HG03108 (cell line): ENCODE results near the gene COG5.

Experiments used
- ATAC-seq: cut with Tn5 transposase; IDR thresholded peaks from one replicate; pipeline ENCODE4 v1.9.1; 2021; ENCODE audit warnings: moderate library complexity; ENCODE audit not compliant: unreplicated experiment

COG5 gene

GRCh38 chr7:107344799-107345198 is 218.9 kb downstream of the COG5 start:
- ATAC-seq: no peak

DNA sequence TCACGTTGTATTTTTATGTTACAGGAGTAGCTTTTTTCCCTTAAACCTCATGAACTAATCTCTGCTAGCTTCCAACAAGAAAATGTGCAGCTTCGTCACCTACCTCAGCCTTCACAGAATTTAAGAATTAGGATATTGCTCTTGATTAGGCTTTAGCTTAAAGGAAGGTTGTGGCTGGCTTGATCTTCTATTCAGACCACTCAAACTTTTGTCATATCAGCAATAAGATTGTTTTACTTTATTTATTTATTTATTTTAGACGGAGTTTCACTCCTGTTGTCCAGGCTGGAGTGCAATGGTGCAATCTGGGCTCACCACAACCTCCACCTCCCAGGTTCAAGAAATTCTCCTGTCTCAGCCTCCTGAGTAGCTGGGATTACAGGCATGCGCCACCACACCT is 219.4 kb downstream of the COG5 start:
- ATAC-seq: no peak

DNA sequence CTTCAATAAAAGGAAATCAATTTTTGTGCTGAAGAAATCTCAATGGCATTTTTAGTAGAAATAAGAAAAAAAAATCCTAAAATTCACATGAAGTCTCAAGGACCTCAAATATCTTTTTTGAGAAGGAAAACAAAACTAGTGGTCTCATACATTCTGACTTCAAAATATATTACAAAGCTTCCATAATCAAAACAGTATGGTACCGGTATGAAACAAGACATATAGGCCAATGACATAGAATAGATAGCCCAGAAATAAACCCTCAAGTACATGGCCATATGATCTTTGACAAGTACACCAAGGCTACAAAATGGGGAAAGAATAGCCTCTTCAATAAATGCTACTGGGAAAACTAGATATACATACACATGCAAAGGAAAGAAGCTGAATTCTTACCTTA is 225.6 kb downstream of the COG5 start:
- no peak for ATAC-seq

DNA sequence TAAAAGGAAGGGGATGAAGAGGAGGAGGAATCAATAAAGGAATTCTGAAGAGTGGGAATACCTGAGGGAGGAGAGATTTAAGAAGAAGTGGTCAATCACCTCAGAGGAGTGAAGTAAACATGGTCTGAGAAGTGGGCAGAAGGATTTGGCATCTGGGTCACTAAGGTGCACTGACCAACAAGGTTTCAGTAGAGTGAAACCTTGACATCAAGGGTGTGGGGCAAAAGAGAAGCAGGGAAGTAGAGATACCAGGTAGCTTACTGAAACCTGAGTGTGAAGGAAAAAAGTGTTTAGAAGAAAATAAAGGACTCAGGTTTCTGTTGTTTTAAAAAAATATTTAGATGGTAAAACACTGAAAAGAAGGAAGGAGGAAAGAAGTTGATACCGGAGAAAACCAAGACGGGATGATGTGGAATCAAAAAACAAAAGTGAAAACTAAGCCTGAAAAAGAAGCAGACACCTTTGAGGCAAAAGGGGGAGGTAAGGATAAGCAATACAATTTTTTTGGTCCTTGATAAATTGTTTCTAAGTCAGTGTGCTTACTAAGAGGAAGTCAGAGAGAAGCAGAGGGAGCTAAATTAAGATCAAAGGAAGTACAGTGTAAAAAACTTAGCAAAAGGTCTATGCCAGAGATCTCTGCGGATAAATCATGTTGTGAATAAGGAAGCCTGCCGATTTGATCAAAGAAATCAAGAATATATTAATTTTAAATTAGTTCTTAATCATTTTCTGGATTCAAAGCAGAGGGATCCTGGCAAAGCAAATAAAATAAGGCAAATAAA is 231.0 kb downstream of the COG5 start:
- no peak for ATAC-seq

GRCh38 chr7:107330478-107330877 is 233.2 kb downstream of the COG5 start:
- no peak for ATAC-seq

- ATAC-seq: no peak
Observed at GRCh38 chr7:107327986-107328569, 235.6 kb downstream of the COG5 start.

GRCh38 chr7:107326061-107326460 is 237.7 kb downstream of the COG5 start:
- ATAC-seq: no peak

DNA sequence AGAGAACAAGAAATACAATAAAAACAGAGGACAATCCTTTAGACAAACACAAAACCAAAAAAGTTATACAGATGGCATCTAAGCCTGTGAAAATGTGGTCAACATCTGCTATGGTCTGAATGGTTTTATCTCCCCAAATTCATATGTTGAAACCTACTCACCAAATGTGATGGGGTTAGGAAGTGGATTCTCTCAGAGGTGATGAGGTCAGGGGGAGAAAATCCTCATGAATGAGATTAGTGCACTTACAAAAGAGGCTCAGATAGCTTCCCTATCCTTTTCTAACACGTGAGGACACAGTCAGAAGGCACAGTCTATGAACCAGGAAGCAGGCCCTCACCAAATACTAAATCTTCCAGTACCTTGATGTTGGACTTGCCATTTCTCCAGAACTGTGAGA is 241.7 kb downstream of the COG5 start:
- ATAC-seq: no peak

- ATAC-seq: no peak
Observed at GRCh38 chr7:107321611-107322010, 242.1 kb downstream of the COG5 start.

- no peak for ATAC-seq
Observed at GRCh38 chr7:107319724-107320228, 243.9 kb downstream of the COG5 start.

- no peak for ATAC-seq
Observed at GRCh38 chr7:107318523-107319160, 245.1 kb downstream of the COG5 start.

DNA sequence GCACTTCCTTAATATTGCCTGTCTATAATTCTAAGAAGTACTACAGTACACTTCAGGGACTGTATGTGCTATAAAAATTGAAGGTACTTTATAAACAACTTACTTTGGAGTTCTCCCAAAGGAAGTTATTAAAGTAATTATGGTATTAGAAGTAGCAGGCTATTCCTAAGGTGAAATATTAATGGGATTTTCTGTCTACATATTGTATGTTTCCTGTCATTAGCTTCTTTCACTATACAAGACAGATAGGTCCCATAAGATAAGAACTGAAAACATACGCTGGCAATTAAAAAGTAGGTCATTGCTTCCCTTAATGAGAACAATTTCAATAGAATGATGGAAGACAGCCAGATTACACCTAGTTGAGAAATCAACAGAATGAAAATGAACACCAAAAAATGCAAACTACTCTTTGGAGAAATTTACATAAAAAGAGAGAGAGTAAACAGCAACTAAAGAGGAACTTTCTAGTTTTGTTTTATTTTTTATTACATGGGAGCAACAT is 248.0 kb downstream of the COG5 start:
- no peak for ATAC-seq

DNA sequence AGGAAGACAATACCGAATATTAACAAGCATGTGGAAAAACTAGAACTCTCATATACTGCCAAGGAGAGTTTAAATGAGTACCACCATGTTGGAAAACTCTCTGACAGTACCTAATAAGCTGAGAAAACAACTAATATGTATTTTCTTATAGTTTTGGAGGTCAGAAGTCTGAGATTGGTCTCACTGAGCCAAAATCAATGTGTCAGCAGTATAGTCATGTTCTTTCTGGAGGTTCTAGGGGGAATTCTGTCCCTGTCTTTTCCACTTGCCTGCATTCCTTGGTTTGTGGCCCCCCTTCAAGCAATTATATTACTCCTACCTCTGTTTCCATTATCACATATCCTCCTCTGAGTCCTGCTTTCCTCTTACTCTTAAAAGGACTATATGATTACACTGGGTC is 250.4 kb downstream of the COG5 start:
- no peak for ATAC-seq

GRCh38 chr7:107312418-107312817 is 251.3 kb downstream of the COG5 start:
- no peak for ATAC-seq

DNA sequence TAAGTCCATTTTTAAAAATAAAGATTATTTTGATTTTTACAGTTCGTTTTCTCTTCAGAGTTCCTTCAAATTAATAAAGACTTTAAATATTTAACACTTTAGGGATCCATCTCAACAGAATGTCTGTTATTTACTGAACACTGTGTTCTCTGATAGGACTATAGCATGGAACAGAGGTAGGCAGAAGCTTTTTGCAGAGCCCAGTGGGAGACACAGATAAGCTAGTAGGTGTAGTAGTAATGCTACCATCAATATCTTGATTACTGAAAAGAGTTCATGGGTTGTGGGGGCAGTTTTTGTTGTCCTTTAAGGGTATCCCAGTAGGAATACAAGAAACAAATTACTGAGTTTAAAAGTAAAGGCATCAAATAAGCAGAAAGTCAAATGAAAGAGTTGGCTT is 254.4 kb downstream of the COG5 start:
- no peak for ATAC-seq

- ATAC-seq: no peak
Observed at GRCh38 chr7:107304636-107305035, 259.1 kb downstream of the COG5 start.

DNA sequence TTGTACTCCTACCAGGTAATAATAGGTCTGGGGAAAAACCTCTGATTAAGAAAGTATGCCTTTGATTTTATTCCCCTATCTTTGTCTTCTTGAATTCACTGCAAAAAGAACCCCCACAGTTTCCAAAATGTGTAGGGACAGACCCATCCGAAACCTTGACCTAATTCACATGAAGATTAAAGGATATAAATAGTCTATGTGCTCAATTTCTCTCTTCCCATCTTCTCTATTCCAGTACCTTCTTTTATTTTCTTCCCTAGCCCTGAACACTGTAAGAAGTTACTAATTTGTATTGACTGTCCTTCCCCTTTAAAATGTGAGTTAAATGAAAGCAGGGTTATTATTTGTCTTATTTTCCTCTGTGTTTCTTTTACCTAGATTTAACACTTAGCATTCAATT is 259.7 kb downstream of the COG5 start:
- no peak for ATAC-seq

GRCh38 chr7:107302250-107302847 is 261.4 kb downstream of the COG5 start:
- ATAC-seq: no peak

DNA sequence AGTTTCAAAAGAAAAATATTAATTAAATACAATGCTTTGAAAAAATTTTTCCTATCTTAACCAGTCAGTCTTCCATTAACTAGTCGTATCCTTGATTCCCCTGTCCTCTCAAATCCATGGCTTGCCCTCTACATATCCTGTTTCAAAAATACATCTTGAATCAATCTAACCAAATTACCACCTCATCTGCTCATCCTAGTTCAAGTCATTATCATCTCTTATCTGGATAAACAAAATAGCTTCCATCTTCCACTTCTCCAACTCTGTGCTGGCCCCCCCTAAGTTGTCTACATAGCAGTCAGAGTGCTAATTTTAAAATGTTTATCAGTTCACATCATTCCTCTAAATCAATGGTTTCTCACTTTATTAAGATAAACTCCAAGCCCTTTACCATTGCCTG is 269.5 kb downstream of the COG5 start:
- no peak for ATAC-seq

GRCh38 chr7:107292591-107292990 is 271.1 kb downstream of the COG5 start:
- no peak for ATAC-seq

DNA sequence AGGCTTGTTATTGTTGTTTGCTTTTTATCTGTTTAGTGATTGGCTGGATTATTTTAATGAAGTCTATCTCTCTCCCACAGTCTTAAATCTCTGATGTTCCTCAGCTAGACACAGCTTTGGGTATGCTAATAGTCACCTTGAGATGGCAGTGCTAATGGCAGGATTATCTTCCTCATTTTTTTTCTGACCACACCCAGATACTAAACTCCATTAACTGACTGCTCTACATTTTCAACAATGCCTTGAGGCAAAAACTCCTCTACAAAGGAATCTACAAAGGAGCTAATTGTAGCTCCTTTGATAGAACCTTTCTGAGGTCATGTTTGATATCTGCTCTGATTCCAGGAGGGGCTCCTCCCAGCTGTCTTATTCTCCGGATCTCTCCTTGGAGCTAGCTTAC is 272.3 kb downstream of the COG5 start:
- ATAC-seq: no peak
